ENCODE measurements around the gene TANGO6. TPM values are rescaled to one million over a fixed set of nuclear protein-coding genes. Genes with fewer than 3 reads are reported as not detected.

TANGO6 gene
- polyA plus RNA-seq, 1 donor (not counting 4 experiments of a cell fraction or from before 2014, with no cell fraction given) = 13.1 TPM

DNA sequence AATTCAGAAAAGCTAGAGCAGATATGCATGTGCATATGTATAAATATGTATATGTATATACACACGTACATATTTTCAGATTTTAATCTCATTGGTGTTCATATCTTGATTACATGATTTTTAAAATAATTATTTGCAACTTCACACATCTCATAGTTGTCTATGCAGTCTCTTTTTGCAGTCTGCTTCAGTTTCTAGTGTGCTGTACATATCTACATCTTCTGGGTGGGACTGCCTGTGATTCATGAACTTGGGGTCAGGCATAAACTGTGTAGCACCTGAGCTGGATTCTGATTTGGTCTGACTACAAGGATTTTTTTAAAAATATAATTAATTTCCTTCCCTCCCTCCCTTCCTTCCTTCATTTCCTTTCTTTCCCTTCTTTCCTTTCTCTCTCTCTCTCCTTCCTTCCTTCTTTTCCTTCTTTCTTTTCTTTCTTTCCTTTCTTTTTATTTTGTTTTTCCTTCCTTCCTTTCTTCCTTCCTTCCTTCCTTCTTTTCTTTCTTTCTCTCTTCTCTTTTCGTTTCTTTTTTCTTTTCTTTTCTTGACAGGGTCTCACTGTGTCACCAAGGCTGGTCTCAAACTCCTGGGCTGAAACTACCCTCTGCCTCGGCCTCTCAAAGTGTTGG, 96.5 kb downstream of the TANGO6 start:
- Histone ChIP-seq H2AFZ (ENCODE audit: control insufficient read depth, low read length) (no peak overlapping the region), H3K9me1 (ENCODE audit: control insufficient read depth, extremely low read depth, insufficient read depth, low read length) (no peaks in the 10 kb centered on the region), H3K27me3 (ENCODE audit: control insufficient read depth, extremely low read depth, insufficient read depth, low read length) (no peaks in the 10 kb centered on the region), H3K27ac (ENCODE audit: control insufficient read depth, insufficient read depth, low read length) (no peak overlapping the region), H3K9me3 (ENCODE audit: control insufficient read depth, low read depth, low read length) (no peaks in the 10 kb centered on the region), H3K9ac (ENCODE audit: control insufficient read depth, extremely low read depth, insufficient read depth, low read length) (no peak overlapping the region), H3K4me2 (ENCODE audit: control insufficient read depth, extremely low read depth, insufficient read depth, low read depth, low read length) (no peak overlapping the region), H3K4me1 (ENCODE audit: control insufficient read depth, extremely low read depth, insufficient read depth, low read length) (peaks cover 40% of the 10 kb centered on the region), H3K4me3 (ENCODE audit: control insufficient read depth in 2 of 3, extremely low read depth in 1 of 3, insufficient read depth in 2 of 3, low read depth in 1 of 3, low read length in 3 of 3) (no peak overlapping the region), H3K79me2 (ENCODE audit: control insufficient read depth, insufficient read depth, low read length) (no peaks in the 10 kb centered on the region), H4K20me1 (ENCODE audit: control insufficient read depth, extremely low read depth, insufficient read depth, low read length) (no peaks in the 10 kb centered on the region), H3K36me3 (ENCODE audit: control insufficient read depth in 2 of 2, extremely low read depth in 1 of 2, insufficient read depth in 2 of 2, low read length in 2 of 2) (no peaks in the 10 kb centered on the region)
- FAIRE-seq (no peak), DNase-seq (ENCODE audit: low read depth, low spot score) (no peak)
- no peak for TF ChIP-seq EZH2 (IDR thresholded peaks at IDR 0.05; ENCODE audit: low read length)
- no peak for TF ChIP-seq CTCF (optimal IDR thresholded peaks at IDR 0.05 in 1 of 3, IDR thresholded peaks at IDR 0.05 in 1 of 3, conservative IDR thresholded peaks at IDR 0.05 in 1 of 3; ENCODE audit: extremely low read depth in 1 of 3, insufficient read depth in 2 of 3, low read length in 3 of 3)
- dilution Hi-C loops (cut with MboI; ENCODE audit: extremely low pct_ligation_motif_present, low sequenced_read_pairs) = no loop called here

DNA sequence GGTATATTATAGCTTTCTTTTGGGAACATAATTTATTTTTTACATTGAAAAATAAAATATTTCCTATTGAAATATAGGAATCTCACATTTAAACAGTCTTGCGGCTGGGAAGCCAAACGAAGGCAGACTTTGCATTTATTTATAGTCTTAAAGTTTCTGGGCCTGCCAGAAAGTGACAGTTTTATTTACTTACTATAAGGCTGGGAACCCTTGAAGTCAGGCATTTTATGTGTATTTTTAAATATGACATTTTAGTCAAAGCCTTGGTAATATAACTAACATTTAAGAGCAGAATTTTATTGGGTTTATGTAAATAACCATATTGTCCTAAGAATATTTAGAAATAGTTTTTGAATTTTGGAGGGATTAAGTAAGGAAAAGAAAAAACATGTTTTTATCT, 97.5 kb downstream of the TANGO6 start:
- Histone ChIP-seq H3K27me3 (ENCODE audit: control insufficient read depth, extremely low read depth, insufficient read depth, low read length) (no peaks in the 10 kb centered on the region), H3K4me1 (ENCODE audit: control insufficient read depth, extremely low read depth, insufficient read depth, low read length) (peaks cover 30% of the 10 kb centered on the region), H4K20me1 (ENCODE audit: control insufficient read depth, extremely low read depth, insufficient read depth, low read length) (no peaks in the 10 kb centered on the region), H3K9me1 (ENCODE audit: control insufficient read depth, extremely low read depth, insufficient read depth, low read length) (no peaks in the 10 kb centered on the region), H2AFZ (ENCODE audit: control insufficient read depth, low read length) (no peak overlapping the region), H3K9ac (ENCODE audit: control insufficient read depth, extremely low read depth, insufficient read depth, low read length) (no peak overlapping the region), H3K4me3 (ENCODE audit: control insufficient read depth in 2 of 3, extremely low read depth in 1 of 3, insufficient read depth in 2 of 3, low read depth in 1 of 3, low read length in 3 of 3) (no peak overlapping the region), H3K79me2 (ENCODE audit: control insufficient read depth, insufficient read depth, low read length) (no peaks in the 10 kb centered on the region), H3K9me3 (ENCODE audit: control insufficient read depth, low read depth, low read length) (no peaks in the 10 kb centered on the region), H3K36me3 (ENCODE audit: control insufficient read depth in 2 of 2, extremely low read depth in 1 of 2, insufficient read depth in 2 of 2, low read length in 2 of 2) (no peaks in the 10 kb centered on the region), H3K27ac (ENCODE audit: control insufficient read depth, insufficient read depth, low read length) (no peak overlapping the region), H3K4me2 (ENCODE audit: control insufficient read depth, extremely low read depth, insufficient read depth, low read depth, low read length) (no peak overlapping the region)
- DNase-seq (ENCODE audit: low read depth, low spot score) = no peak
- dilution Hi-C loops (cut with MboI; ENCODE audit: extremely low pct_ligation_motif_present, low sequenced_read_pairs) = no loop called here
- FAIRE-seq = no peak
- TF ChIP-seq EZH2 (IDR thresholded peaks at IDR 0.05; ENCODE audit: low read length) (no peak), CTCF (optimal IDR thresholded peaks at IDR 0.05 in 1 of 3, IDR thresholded peaks at IDR 0.05 in 1 of 3, conservative IDR thresholded peaks at IDR 0.05 in 1 of 3; ENCODE audit: extremely low read depth in 1 of 3, insufficient read depth in 2 of 3, low read length in 3 of 3) (no peak)

All from keratinocyte (primary cell).